ENCODE data around the gene PIH1D1.
"Not testable (repeated sequence)": the region's sequence is repeated elsewhere in the genome, so short reads cannot be mapped to it uniquely, and the experiment has no call there.

Gene PIH1D1

DNA sequence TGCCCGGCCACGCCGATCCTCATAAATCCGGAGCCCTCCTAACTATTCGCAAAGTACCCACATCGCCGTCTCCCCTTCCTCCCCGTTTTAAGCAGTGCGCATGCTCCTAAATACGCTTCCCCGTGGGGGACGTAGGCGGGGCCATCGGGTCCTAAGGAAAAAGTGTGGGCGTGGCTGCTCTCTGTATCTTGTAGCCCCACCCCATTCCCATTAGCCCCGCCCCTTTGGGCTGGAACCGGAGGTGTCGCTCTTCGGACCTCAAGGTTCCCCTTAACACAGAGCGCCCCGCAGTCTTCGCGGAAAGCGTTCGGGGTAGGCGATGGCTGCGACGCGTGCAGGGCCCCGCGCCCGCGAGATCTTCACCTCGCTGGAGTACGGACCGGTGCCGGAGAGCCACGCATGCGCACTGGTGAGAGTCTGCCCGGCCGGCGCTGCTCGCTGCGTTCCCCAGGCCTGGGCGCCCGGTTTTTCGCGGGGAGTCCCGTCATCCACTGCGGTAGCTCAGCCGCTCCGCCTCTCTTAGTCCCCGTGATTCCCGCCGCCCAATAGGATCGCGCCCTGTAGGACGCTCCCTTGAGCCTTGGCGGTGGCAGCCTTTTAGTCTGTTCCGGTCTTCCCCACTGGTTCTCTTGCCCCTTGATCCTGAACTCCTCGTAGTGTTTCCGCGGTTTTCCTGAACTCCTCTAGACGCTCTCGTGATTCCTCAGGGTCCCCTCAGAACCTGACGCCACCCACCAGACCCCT, 1.6 kb upstream of the PIH1D1 start, which contains the start of gene ALDH16A1:
TSS of gene ALDH16A1 (plus strand) at position 213 of the 744 bp plus-strand sequence. CDS start at position 320, 107 bp downstream.
- peak; percentile 95 to 96 for DNase-seq

- no peak for DNase-seq
Measured at GRCh38 chr19:49450405-49450804, 1.2 kb downstream of the PIH1D1 start.

DNA sequence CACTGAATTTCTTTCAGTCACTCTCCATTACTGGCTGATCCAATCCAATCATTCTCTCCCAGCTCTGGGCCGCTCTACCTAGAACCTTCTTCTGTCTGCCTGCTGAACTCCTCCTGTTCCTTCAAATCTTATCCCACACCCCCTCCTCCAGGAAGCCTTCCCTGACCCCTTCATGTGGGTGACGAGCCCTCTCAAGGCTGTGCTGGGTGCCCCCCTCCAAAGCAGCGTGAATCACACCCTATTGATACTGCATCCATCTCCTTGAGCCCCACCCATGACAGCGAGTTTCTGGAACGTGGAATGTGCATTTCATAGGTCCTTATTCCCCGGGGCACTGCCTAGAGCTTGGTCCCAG, 3.2 kb downstream of the PIH1D1 start:
- DNase-seq = no peak

- no peak for DNase-seq
Measured at GRCh38 chr19:49447485-49448431, 3.9 kb downstream of the PIH1D1 start.

DNA sequence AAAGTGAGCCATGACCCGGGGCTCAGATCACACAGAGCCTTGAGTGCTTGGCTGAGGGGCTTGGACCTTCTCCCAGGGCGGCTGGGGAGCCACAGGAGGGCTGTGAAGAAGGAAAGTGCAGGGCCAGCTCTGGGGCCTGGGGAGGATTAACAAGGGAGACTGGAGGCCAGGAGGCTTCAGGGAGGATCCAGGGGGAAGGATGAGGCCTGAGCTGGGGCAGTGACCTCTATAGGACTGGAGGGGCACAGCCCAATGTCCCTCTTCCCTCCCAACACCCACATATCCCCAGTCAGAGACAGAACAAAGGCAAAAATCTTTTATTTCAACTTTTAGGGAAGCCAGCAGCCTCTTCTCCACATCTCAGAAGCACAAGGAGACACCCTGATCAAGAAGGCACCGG, 5.6 kb downstream of the PIH1D1 start:
- no peak for DNase-seq

DNA sequence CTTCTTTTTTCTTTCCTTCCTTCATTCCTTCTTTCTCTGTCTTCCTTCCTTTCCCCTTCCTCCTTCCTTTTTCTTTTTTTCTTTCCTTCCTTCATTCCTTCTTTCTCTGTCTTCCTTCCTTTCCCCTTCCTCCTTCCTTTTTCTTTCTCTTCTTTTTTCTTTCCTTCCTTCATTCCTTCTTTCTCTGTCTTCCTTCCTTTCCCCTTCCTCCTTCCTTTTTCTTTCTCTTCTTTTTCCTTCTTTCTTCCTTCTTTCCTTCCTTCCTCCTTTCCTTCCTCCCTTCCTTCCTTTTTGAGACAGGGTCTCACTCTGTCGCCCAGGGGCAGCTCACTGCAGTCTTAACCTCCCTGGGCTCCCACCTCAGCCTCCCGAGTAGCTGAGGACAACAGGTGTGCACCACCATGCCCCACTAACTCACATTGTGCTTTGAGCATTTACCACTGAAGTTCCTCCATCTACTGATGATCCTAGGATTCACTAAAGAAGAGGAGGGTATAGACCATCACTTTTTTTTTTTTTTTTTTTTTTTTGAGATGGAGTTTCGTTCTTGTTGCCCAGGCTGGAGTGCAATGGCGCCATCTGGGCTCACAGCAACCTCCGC, 7.4 kb downstream of the PIH1D1 start:
- not testable (repeated sequence) for DNase-seq

DNA sequence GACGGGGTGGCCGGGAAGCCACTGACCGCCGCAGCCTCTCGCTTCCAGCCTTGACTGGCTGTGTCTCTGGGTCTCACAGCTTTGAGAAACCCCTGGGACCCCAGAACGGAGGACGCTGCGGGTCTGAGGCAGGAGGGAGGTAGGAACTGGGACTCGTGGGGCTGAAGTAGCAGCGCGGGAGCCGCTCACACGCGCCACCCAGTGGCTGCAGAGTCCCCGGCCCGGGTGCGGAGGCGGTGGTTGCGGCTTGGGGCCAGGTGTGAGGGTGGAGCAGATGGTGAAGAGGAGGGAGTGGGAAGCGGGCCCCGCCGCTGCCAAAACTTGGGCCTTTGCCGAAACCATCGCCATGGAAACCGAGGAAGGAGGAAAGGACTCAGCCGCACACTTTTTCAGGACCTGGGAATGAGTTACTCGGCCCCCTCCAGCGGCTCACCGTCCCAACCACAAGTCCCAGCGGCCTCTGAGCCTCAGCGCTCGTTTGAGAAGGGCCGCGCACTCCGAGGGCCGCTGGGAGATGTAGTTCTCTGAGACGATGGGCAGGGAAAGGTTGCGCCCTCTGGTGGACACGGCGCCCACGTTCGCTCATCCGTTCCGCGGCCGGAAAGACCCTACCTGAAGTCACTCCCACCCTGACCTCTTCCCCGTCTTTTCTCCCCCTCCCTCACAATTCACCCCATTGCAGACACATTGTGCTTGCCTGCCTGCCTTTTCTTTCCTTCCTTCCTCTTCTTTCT, 8.1 kb downstream of the PIH1D1 start:
- DNase-seq = peak; percentile 90 to 95

GRCh38 chr19:49442771-49443365, 8.7 kb downstream of the PIH1D1 start:
- DNase-seq = peak in 1 of 2 donors; percentile 50

- no peak for DNase-seq
Measured at GRCh38 chr19:49442354-49442753, 9.3 kb downstream of the PIH1D1 start.

DNA sequence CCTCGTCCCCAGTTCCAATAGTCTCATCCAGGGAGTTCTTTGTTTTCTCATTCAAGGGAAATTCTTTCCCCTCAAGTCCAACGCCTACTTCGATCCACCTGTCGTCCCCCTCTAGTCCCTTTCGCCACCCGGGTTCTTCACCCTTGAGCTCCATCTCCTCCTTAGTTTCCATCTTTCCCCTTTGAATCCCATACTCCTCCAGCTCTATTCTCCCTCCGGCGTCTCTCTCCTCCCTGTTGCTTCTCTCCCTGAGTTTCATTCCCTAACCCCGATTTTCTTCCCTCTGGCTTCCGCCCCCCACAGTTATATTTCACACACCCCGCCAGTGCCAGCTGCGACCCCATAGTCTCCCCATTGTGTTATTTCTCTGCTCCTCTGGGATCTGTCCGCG, 9.7 kb downstream of the PIH1D1 start:
- DNase-seq = no peak

DNA sequence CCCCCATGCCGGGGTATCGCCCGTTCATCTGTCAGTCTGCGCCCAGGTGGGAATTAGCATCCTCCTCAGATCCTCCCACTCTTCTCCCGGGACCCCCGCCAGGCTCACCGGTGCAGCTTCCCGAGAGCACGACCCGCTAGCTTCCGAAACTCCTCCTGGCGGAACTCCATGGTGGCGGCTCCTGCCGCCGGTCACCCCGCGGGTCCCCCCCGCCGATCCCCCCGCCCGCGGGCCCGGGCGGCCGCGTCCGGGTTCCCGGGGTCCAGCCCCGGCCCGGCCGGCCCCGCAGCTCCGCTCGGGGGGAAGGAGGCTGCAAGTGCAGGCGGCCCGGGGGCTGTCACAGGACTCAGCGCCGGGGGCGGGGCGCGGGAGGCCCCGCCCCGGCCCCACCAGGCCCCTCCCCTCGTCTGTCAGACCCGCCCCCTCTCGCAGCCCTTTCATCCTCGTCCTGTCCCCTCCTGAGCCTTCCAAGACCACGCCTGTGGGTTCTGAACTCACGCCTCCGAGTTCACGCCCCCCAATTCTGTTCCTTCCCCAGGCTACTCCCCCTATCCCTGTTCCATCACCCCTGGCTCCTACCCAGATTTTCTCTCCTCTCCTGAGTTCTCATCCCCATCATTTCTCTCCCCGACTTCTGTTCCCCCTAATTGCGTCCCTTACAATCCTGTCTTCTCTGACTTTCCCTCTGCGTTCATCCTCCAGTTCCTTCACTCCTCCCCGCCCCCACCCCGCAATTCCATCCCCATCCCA, 10.2 kb downstream of the PIH1D1 start, which contains the start of gene SLC17A7:
TSS of gene SLC17A7 (minus strand) at position 318 of the 750 bp plus-strand sequence. CDS start at position 170, 148 bp downstream.
- DNase-seq = no peak

DNA sequence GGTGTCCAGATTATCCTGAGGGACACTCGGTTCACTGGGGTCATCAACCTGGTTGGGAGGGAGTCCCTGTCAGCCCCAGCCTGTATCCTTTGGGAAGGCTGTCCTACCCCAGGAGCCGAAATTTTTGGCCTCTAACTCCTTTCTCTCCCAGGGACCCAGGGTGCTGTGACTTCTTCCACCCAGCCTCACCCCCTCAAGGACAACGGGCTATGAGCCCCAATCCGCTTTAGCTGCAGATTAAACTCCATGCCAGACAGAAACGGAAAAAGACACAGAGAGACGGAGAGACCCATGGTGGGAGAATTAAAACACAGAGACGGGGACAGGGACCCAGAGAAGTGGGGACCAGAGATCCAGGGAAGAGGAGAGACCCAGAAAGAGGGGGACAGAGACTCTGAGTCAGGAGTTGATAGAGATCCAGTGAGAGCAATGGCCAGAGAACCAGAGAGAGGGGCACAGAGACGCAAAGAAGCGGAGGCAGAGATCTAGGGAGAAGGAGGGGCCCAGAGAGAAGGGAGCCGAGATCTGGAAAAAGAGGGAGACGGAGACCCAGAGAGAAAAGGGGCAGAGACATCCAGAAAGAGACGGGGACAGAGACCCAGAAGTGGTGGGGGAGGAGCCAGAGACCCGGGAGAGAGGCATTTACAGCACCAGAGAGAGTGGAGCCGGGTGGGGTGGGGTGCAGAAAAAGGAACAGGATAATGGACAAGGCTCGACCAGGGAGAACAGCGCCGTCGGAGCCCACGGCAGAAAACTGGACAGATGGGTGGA, 11.0 kb downstream of the PIH1D1 start:
- DNase-seq = no peak

DNA sequence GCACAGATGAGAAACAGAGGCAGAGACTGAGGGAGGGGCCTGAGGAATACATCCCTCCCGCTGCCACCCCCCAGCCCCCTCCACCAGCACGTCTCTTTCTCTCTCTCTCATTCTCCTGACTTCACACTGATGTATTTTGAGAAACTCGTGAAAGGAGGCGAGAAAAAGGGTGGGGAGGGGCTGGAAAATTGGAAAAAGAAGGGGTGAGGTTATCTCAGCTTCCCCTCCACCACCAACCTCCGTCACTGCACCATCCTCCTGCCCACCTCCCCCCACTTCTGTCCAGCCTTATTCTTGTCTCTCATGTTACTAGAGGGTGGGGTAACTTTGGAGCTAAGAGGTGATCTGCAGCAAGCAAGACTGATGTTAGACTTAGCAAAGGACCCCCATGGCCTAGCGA, 11.8 kb downstream of the PIH1D1 start:
- no peak for DNase-seq

DNA sequence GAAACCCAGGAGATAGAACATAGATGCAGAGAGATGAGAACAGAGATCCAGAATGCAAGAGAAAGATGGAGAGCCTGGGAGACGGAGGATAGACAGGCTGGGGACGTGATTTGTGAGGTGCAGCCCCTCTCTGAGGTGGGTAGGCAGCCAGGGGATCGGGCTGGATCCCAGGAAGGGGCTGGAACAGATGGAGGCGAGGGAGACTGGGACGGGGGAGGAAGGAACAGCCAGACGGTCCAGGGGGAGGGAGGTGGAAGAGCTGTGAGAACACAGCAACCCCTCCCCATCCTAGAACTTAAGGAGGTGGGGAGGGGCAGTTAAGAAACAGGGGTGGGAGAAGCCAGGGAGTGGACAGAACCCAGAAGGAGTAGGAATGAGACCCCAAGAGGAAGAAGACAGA, 13.4 kb downstream of the PIH1D1 start:
- peak in 1 of 2 donors; percentile 20 for DNase-seq

DNA sequence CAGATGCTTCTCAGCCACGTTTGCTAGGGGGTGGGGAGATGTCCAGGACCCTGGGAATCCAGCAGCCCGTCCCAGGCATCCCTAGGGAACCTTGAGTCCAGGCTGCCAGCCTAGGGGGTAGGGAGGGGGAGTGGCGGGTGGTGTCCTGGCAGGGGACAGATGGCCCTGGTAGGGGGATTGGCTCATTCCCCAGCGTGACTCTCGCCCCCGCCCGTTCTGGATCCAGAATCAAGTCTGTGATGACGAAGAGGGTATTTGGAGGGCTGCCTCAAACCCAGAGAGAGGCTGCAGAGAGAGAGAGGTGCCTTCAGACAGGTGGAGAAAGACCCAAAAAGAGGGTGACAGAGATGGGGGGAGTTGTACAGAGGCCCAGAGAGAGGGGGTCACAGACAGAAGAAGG, 14.4 kb downstream of the PIH1D1 start:
- no peak for DNase-seq

GRCh38 chr19:49436381-49437017, 15.1 kb downstream of the PIH1D1 start:
- DNase-seq = no peak

DNA sequence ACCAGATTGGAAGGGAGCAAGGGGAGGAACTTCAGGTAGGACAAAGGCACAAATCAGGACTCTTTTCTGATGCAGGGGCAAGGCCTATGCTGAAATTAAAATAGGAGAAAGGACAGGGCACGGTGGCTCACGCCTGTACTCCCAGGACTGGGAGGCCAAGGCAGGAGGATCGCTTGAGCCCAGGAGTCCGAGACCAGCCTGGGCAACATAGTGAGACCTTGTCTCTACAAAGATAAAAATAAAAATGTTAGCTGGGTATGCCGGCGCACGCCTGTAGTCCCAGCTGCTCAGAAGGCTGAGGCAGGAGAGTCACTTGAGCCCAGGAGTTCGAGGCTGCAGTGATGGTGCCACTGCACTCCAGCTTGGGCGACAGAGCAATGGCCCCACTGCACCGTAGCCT, 15.9 kb downstream of the PIH1D1 start:
- DNase-seq = no peak

DNA sequence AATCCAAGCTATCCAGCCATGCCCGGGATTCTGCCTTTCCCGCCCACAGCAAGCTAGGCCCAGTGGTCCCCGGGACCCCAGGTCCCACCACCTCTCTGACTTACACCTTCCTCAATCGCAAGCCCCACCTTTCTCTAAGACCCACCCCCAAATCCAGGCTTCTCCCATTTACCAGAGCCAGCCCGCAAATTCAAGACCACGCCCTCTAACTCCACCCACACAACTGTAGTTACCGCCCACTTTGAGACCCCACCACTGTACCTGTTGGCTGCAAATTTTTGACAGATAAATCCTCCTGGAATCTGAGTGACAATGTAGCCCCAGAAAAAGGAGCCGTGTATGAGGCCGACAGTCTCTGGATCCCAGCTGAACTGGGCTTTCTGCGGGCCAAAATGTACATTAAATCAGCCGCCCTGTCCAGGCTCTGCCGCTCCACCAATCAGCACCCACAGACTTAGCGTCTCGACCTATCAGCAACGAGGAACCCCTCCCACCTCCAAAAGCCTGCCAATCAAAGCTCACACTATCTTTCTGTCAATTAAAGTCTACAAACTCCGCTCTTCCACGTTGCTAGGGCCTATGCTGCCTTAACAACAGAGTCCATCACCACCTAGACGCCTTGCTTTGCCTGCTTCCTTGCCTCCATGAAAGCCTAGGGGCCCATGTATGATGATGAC, 16.6 kb downstream of the PIH1D1 start:
- no peak for DNase-seq

GRCh38 chr19:49433240-49433901, 18.2 kb downstream of the PIH1D1 start:
- no peak for DNase-seq

Measured in hippocampal formation (tissue), 2 donors.